TTC549 (cell line): ENCODE measurements around the gene KRT86.

Source experiments
- FAIRE-seq: peaks from 2 replicates; lab custom pipeline; 2012; peaks lifted over from hg19 to GRCh38; lab: Jason Lieb, UNC

Gene KRT86

DNA sequence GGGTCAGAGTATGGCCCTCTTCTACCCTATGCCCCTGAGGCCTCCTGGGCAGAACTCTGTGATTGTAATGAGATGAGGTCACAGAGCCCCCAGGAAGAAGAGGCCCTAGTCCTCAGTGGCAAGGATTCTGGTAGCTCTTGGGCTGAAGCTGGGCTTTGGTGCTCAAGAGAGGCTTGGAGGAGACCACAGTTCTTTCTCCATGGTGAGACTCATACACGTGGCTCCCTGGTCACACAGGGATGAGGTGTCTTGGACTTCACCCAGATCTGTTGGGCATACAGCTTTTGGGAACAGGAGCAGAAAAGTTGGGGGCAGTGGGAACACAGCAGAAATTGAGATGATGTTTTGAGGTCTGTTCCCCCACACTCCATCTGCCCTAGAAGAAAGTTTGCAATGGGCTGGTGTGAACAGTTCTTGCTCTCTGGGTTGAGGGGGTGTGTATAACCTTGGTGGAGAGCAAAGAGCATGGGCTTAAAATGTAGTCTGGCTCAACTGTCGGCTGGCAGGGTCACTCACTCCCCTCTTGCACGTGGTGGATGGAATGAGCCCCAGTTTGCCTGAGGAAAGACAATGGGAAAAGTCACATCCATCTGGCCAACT is at the start of gene KRT86:
Gene KRT86, plus strand, starts transcription at position 125 of the 600 bp plus-strand sequence. CDS start 27,272 bp downstream, outside the sequence.
- FAIRE-seq: no peak

DNA sequence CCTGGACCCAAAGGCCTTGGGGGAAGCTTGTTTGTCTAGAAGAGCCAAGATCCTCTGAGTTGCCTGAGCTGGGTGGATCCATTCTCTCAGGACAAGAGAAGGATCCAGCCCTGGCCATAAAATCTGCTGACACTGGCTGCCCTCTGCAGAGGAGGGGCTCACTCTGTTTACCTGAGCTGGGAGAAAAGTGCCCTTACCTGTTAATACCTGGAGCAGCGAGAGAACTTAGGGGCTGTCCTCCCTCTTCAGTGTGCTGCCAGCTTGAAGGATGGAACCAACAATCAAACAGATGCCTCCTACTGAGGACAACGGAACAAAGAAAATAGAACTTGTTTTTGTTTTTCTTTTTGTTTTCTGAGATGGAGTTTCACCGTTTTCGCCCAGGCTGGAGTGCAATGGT is 48.7 kb upstream of the KRT86 start:
- no peak for FAIRE-seq

DNA sequence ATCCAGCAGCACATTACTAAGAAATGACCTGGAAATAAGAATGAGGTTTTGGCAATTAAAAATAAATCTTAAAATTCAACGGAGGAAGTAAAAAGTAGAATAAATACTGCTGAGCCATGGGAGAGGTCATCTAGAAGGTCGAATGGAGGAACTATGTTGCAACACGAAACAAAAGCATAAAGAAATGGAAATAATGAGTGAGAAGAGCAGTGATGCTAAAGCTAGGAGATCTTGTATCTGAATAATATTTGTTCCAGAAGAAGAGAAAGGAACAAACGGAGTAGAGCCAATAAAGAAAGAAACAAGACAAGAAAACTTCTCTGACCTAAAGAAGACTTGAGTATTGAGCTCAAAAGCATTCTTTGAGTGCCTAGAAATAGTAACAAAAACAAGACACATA is 48.0 kb upstream of the KRT86 start:
- no peak for FAIRE-seq

DNA sequence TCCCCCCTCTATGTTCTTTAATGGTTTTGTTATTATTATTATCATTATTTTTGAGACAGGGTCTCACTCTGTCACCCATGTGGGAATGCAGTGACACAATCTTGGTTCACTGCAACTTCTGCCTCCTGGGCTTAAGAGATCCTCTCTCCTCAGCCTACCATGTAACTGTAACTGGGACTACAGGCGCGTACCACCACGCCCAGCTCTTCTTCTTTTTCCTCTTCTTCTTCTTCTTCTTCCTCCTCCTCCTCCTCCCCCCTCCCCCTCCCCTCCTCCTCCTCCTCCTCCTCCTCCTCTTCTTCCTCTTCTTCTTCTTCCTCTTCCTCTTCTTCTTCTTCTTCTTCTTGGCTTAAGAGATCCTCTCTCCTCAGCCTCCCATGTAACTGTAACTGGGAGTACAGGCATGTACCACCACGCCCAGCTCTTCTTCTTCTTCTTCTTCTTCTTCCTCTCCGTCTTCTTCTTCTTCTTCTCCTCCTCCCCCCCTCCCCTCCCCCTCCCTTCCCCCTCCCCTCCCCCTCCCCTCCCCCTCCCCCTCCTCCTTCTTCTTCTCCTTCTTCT is 46.8 kb upstream of the KRT86 start:
- no peak for FAIRE-seq

DNA sequence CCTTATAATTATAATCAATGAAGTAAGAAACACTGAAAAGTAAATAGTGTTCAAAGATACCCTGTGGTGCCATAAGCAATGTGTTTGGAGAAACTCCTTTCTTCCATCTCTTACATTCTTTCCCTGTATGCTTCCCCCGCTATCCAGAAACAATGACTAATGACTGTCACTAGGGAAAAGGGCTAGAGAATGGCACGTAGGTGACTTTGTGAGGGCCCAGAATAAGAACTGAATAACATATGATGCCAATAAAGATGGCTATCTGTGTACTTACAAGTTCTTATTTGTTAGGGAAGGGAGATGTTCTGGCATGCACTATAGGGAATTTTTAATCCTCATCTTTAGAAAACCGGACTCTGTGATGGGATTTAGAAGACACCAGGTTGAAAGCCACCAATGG is 46.1 kb upstream of the KRT86 start:
- FAIRE-seq: no peak

DNA sequence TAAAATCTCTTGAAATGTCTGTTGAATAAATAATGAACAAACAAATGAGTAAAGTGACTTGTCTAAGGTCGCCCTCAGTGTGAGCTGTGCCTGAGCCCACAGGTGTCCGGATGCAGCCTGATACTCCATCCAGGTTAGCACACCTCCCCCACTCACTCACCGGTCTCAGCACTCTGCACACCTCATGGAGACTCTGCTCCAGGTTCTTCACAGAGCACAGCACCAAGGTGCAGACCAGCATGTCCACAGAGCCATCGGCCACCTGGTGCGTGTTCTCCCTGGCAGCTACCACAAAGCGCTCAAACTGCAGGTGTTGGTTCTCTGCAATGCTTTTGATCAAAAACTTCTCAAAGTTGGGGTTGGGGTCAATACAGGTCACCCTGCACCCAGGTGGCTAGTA is 45.5 kb upstream of the KRT86 start:
- FAIRE-seq: no peak

DNA sequence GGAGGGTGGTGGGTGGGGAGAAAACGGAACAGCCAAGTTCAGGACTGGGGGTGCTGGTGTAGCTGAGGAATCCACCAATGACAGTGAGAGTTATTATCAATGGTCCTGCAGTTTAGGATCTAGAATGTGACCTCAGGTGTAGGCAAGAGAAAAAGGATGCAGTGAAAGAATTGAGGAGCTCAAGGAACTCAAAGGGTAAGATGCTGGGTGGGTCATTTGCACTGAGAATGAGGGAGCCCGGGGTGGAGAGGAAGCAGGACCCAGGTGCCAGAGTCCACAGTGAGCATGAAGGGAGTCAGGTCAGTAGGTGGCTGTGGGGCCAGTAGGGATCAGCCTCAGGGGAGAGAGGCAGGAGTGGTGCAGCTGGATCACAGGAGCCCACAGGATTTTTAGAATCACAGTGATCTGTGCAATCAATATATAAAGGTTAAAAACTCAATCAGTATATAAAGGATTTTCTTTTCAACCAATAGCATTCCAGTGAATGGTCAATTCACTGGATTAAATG is 44.6 kb upstream of the KRT86 start:
- no peak for FAIRE-seq

DNA sequence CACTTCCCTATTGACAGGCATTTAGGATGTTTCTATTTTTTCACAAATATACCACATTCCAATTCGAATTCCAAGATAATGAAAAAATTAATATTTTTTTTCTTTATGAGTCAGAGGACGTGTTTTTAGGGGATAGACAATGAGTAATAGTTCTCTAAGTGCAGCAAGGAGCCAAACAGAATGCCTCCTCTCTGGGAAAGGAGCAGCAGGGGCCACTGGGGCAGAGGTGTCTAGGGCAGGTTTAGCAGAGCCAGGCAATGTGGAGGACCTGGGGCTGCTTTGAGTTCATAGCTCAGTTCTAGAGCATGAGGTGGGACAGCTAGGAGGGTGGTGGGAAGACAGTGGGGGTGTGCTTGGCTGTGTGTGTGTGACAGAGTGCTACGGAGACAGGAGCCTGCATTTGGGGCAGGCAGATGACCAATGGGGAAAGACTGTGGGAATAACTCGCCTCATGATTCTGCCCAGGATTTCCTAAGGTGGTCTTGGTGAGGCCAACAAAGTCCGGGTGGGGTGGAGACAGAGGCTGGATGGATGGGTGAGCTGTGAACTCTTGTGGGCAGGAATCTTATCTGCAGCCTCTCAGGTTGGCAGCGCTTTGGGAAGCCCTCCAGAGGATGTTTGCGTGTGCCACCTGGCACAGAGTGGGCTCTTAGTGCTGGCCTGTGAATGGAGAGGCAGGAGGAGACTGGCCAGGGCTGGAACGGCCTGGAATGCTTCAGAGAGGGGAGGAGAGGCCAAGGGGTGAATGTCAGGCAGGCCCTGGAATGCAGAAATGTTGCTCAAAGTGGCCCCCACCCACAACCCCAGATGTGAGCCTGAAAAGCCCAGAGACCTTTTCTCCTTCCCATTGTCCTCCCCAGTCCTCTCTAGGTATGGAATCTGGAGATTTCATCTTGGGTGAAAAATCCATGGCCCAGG is 43.8 kb upstream of the KRT86 start:
- FAIRE-seq: no peak

DNA sequence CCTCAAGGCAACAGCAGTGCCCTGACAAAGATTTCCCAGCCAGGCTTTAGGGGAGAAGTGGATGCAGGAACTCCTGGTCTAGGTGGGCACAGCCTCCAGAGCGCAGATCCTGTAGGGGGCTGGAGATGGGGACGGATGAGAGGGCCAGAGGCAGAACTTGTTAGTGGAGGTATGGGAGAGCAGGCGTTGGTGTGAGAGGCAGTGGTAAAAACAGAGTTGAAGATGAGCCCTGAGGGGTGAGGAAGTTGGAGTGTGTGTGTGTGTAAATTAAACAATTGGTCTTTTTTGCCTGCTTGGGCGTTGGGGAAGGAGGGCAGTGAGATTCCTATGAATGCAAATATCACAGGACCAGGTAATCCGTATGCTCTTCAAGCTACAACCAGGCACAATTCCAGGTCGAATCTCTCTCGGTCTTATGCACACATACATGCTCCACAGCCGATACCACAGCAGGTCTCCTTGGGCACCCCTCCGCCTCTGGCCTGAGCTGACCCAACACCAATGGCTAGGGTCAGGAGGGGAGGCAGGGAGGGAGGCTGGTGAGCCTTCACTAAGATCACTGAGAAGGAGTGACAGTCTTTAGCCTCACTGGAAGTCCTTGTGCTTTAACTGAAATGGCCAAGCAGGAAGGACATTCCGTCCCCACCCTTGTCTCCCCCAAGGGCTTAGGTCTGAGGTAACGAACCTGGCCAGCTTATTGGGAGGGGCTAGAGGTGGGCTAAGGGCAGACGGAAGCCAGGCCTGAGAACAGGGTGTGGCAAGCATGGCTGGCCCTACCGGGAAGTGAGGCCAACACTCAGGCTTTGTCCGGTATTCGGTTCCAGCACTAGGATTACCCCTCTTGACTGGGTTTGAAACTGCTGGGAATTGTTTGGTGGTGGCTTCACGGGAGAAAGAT is 42.9 kb upstream of the KRT86 start:
- no peak for FAIRE-seq

DNA sequence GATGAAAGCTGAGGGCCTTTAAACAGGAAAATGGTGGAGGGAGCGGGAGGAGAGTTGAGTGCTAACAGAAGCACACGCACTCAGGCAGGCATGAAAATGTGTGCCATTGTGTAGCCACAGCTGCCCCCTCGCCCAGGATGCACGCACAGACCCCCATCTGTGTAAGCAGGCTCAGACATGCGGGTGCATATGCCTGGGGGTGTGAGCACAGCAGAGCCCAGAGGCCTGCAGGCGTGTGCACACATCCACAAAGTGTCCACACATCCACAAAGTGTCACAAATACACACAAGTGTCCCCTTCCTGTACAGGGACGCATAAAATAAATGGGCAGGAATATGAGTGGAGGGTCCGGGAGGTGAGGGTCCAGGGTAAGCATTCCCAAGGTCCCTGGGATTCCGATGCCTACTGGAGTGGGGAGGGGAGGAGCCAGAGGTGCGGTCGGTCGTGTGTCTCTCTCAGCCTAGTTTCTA is 42.2 kb upstream of the KRT86 start:
- no peak for FAIRE-seq

DNA sequence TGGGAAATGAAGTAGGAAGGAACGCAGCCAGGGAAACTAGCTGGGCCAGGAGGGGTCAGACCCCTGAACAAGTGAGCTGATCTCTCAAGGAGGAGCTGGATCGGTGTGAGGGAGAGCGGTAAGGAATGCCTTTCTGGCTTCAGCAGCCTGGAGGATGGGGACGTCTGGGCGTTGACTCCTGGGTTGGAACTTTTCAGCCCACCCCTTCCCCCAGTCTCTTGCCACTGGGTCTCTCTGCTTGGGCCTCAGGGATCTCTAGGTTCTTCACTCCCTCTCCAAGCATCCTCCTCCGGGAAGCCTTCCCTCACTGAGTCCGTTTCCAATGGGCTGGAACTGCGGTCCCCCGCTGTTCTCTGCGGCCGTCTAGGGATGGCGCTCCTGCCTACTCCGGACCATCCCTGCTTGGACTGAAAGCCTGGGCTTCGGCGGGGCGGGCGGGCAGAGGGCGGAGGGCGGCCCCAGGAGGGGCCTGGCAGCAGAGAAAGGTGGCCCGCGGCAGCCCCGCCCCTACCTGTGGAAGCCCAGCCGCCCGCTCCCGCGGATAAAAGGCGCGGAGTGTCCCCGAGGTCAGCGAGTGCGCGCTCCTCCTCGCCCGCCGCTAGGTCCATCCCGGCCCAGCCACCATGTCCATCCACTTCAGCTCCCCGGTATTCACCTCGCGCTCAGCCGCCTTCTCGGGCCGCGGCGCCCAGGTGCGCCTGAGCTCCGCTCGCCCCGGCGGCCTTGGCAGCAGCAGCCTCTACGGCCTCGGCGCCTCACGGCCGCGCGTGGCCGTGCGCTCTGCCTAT is 41.6 kb upstream of the KRT86 start, which contains the start of gene KRT7:
Gene KRT7, plus strand, starts transcription at position 570 of the 788 bp plus-strand sequence. Its CDS starts 54 bp downstream, at position 624.
- no peak for FAIRE-seq

DNA sequence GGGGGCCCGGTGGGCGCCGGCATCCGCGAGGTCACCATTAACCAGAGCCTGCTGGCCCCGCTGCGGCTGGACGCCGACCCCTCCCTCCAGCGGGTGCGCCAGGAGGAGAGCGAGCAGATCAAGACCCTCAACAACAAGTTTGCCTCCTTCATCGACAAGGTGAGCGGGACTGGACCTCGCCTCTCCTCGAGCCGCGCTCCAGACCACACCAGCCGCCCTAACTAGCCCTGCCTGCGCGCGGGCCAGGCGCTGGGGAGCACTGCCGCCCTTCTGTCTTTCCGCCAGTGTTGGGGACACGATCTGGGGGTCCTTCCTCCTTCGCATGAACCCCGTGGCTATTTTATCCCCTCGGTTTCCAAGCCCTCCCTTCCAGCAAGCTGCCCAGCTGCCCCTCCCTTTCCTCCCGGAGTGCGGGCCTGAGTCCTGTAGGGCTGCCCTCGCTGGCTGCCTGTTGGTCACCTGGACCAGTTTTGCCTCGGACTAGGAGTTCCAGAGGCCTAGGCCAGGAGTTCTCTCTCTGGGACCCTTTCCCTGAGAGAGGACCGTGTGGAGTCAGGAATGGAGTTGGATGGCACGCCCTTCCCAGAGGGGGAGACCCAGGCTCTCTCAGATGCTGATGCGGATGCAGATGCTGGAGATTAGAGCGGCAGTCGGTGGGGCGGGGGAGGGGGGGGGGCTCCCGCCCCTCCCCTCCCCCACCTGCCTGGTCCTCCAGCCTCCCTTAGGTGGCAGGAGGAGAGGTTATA is 40.8 kb upstream of the KRT86 start:
- FAIRE-seq: no peak

DNA sequence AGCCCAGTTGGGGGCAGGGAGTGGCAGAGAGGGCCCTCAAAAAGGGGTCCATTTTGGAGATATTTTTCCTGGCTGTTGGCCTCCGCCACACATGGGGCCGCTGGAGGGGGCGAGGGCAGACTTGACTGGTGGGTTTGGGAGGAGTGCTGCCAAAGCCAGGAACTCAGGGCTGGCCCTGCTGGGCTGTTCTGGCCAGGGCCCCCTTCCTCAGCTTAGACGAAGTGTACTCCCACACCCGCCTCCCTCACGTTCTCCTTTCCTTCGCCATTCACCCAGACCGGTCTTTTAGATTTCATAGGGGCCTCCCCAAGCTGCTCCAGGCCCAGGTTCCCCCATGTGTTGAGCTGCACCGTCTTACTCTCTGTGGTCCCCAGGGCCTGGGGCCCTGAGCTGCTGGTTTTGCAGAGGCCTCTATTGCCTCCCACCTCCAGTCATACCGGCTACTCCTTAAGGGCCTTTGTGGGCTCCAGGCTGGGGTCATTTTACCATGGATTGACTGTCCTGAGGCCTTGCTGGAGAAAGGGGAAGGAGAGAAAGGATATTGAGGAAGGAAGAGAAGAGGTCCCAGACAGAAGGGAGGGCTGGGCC is 40.1 kb upstream of the KRT86 start:
- no peak for FAIRE-seq

DNA sequence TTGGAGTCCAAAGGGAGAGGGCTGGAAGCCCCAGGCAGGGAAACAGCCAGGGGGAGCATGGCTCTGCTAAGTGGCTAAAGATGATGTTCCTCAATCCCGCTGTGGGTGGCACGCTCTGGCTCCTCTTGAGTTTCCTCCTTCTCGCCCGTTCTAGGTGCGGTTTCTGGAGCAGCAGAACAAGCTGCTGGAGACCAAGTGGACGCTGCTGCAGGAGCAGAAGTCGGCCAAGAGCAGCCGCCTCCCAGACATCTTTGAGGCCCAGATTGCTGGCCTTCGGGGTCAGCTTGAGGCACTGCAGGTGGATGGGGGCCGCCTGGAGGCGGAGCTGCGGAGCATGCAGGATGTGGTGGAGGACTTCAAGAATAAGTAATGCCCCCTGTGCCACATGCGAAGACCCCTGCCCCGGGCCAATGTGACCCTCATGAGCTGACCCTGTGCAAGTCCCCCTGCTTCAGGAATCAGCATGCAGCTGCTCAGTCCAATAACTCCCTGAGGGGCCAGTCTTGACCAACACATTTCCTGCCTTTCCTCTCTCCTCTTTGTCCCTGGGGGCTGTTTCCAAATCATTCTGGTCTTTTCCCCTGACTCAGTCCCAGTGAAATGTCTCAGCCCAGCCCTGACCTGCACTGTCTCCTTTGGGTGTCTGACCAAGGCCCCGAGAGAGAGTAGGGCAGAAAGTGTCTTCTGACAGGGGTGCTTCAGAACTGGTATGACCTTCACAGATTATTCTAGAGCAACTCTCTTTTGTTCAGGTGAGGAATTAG is 39.3 kb upstream of the KRT86 start:
- FAIRE-seq: no peak

DNA sequence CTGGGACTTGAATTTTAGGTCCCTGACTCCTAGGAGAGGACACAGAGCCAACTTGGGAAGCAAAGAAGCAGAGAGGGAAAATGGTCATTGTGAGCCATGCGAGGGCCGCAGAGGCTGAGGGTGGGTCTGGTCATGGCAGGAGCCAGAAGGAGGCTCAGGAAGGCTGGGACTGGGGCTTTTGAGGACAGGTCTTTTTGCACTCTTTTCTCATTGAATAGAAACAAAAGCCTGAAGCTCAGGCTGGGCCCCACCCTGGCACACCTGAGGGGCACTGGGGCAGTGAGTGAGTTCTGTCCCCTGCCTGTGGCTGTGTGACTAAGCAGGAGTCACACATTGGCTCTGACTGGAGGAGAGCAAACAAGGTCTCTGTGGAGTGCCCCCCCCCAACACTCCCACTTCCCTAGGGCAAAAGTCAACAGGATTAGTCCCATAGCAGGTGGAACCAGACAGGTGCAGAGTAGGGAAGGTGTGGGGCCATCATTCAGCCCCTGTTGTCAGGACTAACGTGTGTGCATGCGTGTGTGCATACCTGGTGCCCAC is 38.6 kb upstream of the KRT86 start:
- FAIRE-seq: no peak

DNA sequence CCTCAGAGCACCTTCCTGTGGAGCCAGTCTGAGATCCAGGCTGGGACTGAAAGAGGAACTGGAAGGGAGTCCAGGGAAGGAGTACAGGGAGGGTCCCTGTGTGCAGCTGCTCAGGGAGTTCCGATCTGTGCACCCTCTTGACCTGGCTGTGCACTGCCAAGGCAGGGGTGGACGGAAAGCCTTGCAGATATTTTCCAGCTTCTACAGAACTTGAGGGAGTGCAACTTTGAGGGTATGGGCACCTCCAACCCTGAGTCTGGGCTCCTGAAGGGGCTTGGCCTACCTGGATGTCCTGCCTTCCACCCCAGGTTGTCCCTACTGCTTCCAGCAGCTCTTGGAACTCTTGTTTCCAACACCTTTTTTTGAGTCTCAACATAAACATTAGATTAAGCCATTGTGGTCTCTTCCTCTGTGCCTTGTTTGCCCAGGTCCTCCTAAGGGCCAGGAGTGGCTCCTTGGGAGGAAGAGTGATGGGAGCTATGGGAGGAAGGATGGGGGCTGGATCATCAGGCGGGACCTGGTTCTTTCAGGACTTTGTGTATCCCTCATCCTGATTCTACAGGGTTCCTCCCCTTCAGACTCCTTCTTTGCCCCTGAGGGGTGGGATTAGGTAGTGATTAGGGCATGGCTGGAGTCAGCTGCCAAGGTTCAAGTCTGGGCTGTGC is 37.9 kb upstream of the KRT86 start:
- no peak for FAIRE-seq

DNA sequence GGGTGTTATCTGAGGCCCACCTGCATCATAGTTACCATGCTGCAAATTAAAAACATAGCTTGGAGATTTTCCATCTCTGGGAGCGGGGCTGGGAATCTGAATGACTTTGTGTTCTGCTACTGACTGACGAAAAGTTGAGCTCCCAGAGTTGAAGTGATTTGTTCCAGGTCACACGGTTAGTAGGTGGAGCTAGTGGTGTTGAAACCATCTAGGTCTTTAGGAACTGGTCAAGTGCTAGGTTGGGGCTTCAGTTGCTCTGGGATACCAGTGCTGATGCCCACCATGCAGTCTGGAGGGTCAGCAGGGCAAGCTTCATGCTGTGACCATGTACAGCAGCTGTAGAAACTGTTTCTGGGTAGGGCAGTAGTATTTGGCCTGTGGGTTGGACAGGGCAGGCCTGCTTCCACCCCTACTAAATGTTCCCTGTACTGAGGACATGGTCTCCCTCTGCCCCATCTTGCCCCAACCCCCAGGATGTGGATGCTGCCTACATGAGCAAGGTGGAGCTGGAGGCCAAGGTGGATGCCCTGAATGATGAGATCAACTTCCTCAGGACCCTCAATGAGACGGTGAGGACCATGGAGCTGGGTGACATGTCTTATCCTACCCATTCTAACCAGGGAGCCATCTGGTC is 36.1 kb upstream of the KRT86 start:
- no peak for FAIRE-seq
